ENCODE measurements around the gene CYB561D1.
A peak's percentile ranks its signal among the peaks of the same experiment; 100 is the strongest.
"Not testable (repeated sequence)": the region's sequence is repeated elsewhere in the genome, so short reads cannot be mapped to it uniquely, and the experiment has no call there.

CYB561D1 gene

GRCh38 chr1:109493805-109494539 is at the start of gene CYB561D1:
CYB561D1 (plus strand) TSS chr1:109494094; CDS start chr1:109494140, 46 bp downstream.
- peaks cover 4% of the 10 kb centered on the region; the same call in 1 of the 2 replicates for H3K36me3 ChIP-seq (ENCODE audit: insufficient read depth, low read length)
- H3K27ac ChIP-seq, result no peak within 1 kb of the TSS
- no peak for DNase-seq (ENCODE audit: low read depth, low spot score)
- TF ChIP-seq EZH2 (IDR thresholded peaks at IDR 0.05) (no peak), POLR2AphosphoS5 (IDR thresholded peaks at IDR 0.05; ENCODE audit: borderline replicate concordance, low read depth, low read length) (peak; percentile 80)
- no peaks in the 10 kb centered on the region for H3K9me3 ChIP-seq (ENCODE audit: low read depth, low read length)
- peak within 1 kb of the TSS; percentile 63 for H3K9ac ChIP-seq (ENCODE audit: insufficient read length)
- H3K4me3 ChIP-seq, result peak within 1 kb of the TSS; percentile 82

- H3K36me3 ChIP-seq (ENCODE audit: insufficient read depth, low read length), result no peaks in the 10 kb centered on the region
- TF ChIP-seq EZH2 (IDR thresholded peaks at IDR 0.05) (no peak), FOXP2 (optimal IDR thresholded peaks at IDR 0.05; ENCODE audit: control extremely low read depth, extremely low read length, insufficient read depth) (no peak), POLR2AphosphoS5 (IDR thresholded peaks at IDR 0.05; ENCODE audit: borderline replicate concordance, low read depth, low read length) (no peak)
- no peak overlapping the region for H3K9ac ChIP-seq (ENCODE audit: insufficient read length)
- DNase-seq (ENCODE audit: low read depth, low spot score), result no peak
- H3K9me3 ChIP-seq (ENCODE audit: low read depth, low read length), result no peaks in the 10 kb centered on the region
- H3K27ac ChIP-seq, result no peak overlapping the region
- H3K4me3 ChIP-seq, result no peak overlapping the region
Observed at GRCh38 chr1:109444346-109444745, 49.5 kb upstream of the CYB561D1 start.

- not testable (repeated sequence) for DNase-seq (ENCODE audit: low read depth, low spot score); H3K36me3 ChIP-seq (ENCODE audit: insufficient read depth, low read length); H3K9me3 ChIP-seq (ENCODE audit: low read depth, low read length); H3K9ac ChIP-seq (ENCODE audit: insufficient read length); H3K27ac ChIP-seq
- H3K4me3 ChIP-seq, result 0 out of 2 replicates have a peak overlapping the region, but pooled peaks have one; percentile 28
Observed at GRCh38 chr1:109445949-109446695, 47.8 kb upstream of the CYB561D1 start.

GRCh38 chr1:109447524-109447923 is 46.4 kb upstream of the CYB561D1 start:
- H3K27ac ChIP-seq, result no peak overlapping the region
- no peaks in the 10 kb centered on the region for H3K36me3 ChIP-seq (ENCODE audit: insufficient read depth, low read length)
- H3K4me3 ChIP-seq, result no peak overlapping the region
- TF ChIP-seq FOXP2 (optimal IDR thresholded peaks at IDR 0.05; ENCODE audit: control extremely low read depth, extremely low read length, insufficient read depth), result no peak
- no peak for TF ChIP-seq POLR2AphosphoS5 (IDR thresholded peaks at IDR 0.05; ENCODE audit: borderline replicate concordance, low read depth, low read length)
- no peak for TF ChIP-seq EZH2 (IDR thresholded peaks at IDR 0.05)
- DNase-seq (ENCODE audit: low read depth, low spot score), result no peak
- no peak overlapping the region for H3K9ac ChIP-seq (ENCODE audit: insufficient read length)
- H3K9me3 ChIP-seq (ENCODE audit: low read depth, low read length), result no peaks in the 10 kb centered on the region

GRCh38 chr1:109454497-109455133 is 39.3 kb upstream of the CYB561D1 start:
- Histone ChIP-seq H3K4me3 (no peak overlapping the region), H3K36me3 (ENCODE audit: insufficient read depth, low read length) (no peaks in the 10 kb centered on the region), H3K9me3 (ENCODE audit: low read depth, low read length) (no peaks in the 10 kb centered on the region), H3K27ac (no peak overlapping the region), H3K9ac (ENCODE audit: insufficient read length) (no peak overlapping the region)
- DNase-seq (ENCODE audit: low read depth, low spot score), result no peak
- TF ChIP-seq POLR2AphosphoS5 (IDR thresholded peaks at IDR 0.05; ENCODE audit: borderline replicate concordance, low read depth, low read length) (no peak), EZH2 (IDR thresholded peaks at IDR 0.05) (no peak), FOXP2 (optimal IDR thresholded peaks at IDR 0.05; ENCODE audit: control extremely low read depth, extremely low read length, insufficient read depth) (no peak)

- no peak for DNase-seq (ENCODE audit: low read depth, low spot score)
- Histone ChIP-seq H3K9me3 (ENCODE audit: low read depth, low read length) (no peaks in the 10 kb centered on the region), H3K4me3 (no peak overlapping the region), H3K9ac (ENCODE audit: insufficient read length) (no peak overlapping the region), H3K27ac (no peak overlapping the region), H3K36me3 (ENCODE audit: insufficient read depth, low read length) (no peaks in the 10 kb centered on the region)
- no peak for TF ChIP-seq FOXP2 (optimal IDR thresholded peaks at IDR 0.05; ENCODE audit: control extremely low read depth, extremely low read length, insufficient read depth)
- TF ChIP-seq EZH2 (IDR thresholded peaks at IDR 0.05), result no peak
- no peak for TF ChIP-seq POLR2AphosphoS5 (IDR thresholded peaks at IDR 0.05; ENCODE audit: borderline replicate concordance, low read depth, low read length)
Observed at GRCh38 chr1:109457819-109458218, 36.1 kb upstream of the CYB561D1 start.

GRCh38 chr1:109466125-109466451 is 27.8 kb upstream of the CYB561D1 start:
- Histone ChIP-seq H3K4me3 (peak overlapping the region; percentile 81), H3K36me3 (ENCODE audit: insufficient read depth, low read length) (no peaks in the 10 kb centered on the region), H3K9me3 (ENCODE audit: low read depth, low read length) (no peaks in the 10 kb centered on the region), H3K27ac (no peak overlapping the region), H3K9ac (ENCODE audit: insufficient read length) (no peak overlapping the region)
- no peak for TF ChIP-seq POLR2AphosphoS5 (IDR thresholded peaks at IDR 0.05; ENCODE audit: borderline replicate concordance, low read depth, low read length)
- no peak for TF ChIP-seq FOXP2 (optimal IDR thresholded peaks at IDR 0.05; ENCODE audit: control extremely low read depth, extremely low read length, insufficient read depth)
- TF ChIP-seq EZH2 (IDR thresholded peaks at IDR 0.05), result no peak
- no peak for DNase-seq (ENCODE audit: low read depth, low spot score)

GRCh38 chr1:109466452-109467300 is 27.2 kb upstream of the CYB561D1 start, which contains the start of gene SYPL2:
SYPL2 (plus strand) TSS chr1:109466546; CDS start chr1:109466844, 298 bp downstream.
- no peaks in the 10 kb centered on the region for H3K9me3 ChIP-seq (ENCODE audit: low read depth, low read length)
- no peak within 1 kb of the TSS for H3K27ac ChIP-seq
- TF ChIP-seq FOXP2 (optimal IDR thresholded peaks at IDR 0.05; ENCODE audit: control extremely low read depth, extremely low read length, insufficient read depth) (no peak), EZH2 (IDR thresholded peaks at IDR 0.05) (peak; percentile 93)
- H3K4me3 ChIP-seq, result peak within 1 kb of the TSS; percentile 81
- H3K9ac ChIP-seq (ENCODE audit: insufficient read length), result no peak within 1 kb of the TSS
- DNase-seq (ENCODE audit: low read depth, low spot score), result no peak
- no peaks in the 10 kb centered on the region for H3K36me3 ChIP-seq (ENCODE audit: insufficient read depth, low read length)

Data from SK-N-MC (cell line).